ENCODE results near the gene IQCF5. TPM values are rescaled to one million over a fixed set of nuclear protein-coding genes. Genes with fewer than 3 reads are reported as not detected.

IQCF5 gene
- total and polyA plus RNA-seq, 2 experiments from 2014 or later = not detected

DNA sequence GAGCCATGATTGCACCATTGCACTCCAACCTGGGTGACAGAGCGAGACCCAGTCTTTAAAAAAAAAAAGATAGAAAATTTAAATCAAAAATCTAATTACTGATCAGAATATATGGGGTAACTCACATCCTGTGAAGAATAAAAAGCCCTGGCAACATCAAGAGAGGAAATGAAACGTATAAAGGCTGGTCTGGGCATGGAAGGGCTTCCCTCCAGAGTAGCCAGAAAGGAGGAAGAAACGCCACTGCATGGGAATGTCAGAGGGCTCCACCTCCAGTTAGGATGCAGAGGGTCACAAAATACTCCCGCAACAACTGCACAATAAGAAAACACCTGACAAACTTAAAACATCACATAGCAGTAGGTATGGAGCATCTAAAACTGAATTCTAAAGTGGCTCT lies 32.6 kb upstream of the IQCF5 start (continued):
- no peak for TF ChIP-seq NANOG (IDR thresholded peaks at IDR 0.05; ENCODE audit: borderline replicate concordance)
- no peak for TF ChIP-seq JUNB (IDR thresholded peaks at IDR 0.05; ENCODE audit: unreplicated experiment)
- TF ChIP-seq STAT1 (IDR thresholded peaks at IDR 0.05; ENCODE audit: unreplicated experiment) = no peak
- no peak for TF ChIP-seq ZNF114 (CRISPR knock-in tag; IDR thresholded peaks at IDR 0.05)
- no peak for TF ChIP-seq CTCF (conservative IDR thresholded peaks at IDR 0.05; ENCODE audit: low read depth in 2 of 2)
- TF ChIP-seq POLR2AphosphoS5 (IDR thresholded peaks at IDR 0.05; ENCODE audit: low read depth) = no peak
- no peak for TF ChIP-seq REST (IDR thresholded peaks at IDR 0.05; ENCODE audit: unreplicated experiment)
- TF ChIP-seq, protein P1, sequence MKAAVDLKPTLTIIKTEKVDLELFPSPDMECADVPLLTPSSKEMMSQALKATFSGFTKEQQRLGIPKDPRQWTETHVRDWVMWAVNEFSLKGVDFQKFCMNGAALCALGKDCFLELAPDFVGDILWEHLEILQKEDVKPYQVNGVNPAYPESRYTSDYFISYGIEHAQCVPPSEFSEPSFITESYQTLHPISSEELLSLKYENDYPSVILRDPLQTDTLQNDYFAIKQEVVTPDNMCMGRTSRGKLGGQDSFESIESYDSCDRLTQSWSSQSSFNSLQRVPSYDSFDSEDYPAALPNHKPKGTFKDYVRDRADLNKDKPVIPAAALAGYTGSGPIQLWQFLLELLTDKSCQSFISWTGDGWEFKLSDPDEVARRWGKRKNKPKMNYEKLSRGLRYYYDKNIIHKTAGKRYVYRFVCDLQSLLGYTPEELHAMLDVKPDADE (IDR thresholded peaks at IDR 0.05) = no peak
- TF ChIP-seq ZNF331 (CRISPR knock-in tag; IDR thresholded peaks at IDR 0.05; ENCODE audit: low read depth) = no peak
- no peak for TF ChIP-seq EZH2phosphoT487 (IDR thresholded peaks at IDR 0.05; ENCODE audit: unreplicated experiment)

- H4K20me1 ChIP-seq (replicated peaks; ENCODE audit: insufficient read depth) = no peaks in the 10 kb centered on the region
- Mint-ChIP-seq H3K27ac (no peak overlapping the region; the same call in 1 of the 2 replicates), H3K36me3 (ENCODE audit: low read depth) (peaks cover 14% of the 10 kb centered on the region; the same call in 2 of the 3 replicates), H3K4me1 (peaks cover 9% of the 10 kb centered on the region; the same call in 2 of the 3 replicates), H3K9me3 (peaks cover 44% of the 10 kb centered on the region), H3K4me3 (no peak overlapping the region), H3K27me3 (ENCODE audit: insufficient read depth, low read depth, poor library complexity) (peaks cover 15% of the 10 kb centered on the region)
- H3K27me3 ChIP-seq (ENCODE audit: insufficient read depth) = no peaks in the 10 kb centered on the region
- H3K9me2 ChIP-seq (ENCODE audit: insufficient read depth) = no peaks in the 10 kb centered on the region; the same call in 1 of the 2 replicates
- no peaks in the 10 kb centered on the region; the same call in 1 of the 2 replicates for H3K36me3 ChIP-seq (ENCODE audit: insufficient read depth)
- no peak overlapping the region for H3K4me2 ChIP-seq
- no peaks in the 10 kb centered on the region for H3K79me2 ChIP-seq (replicated peaks; ENCODE audit: insufficient read depth)
- no peak overlapping the region for H3K27ac ChIP-seq (ENCODE audit: low read depth)
- H3K4me3 ChIP-seq = no peak overlapping the region
- DNase-seq (ENCODE audit: low spot score) = no peak
- H3F3A ChIP-seq (replicated peaks; ENCODE audit: low read depth) = no peaks in the 10 kb centered on the region
- peaks cover 7% of the 10 kb centered on the region; the same call in 1 of the 2 replicates for H3K4me1 ChIP-seq (ENCODE audit: insufficient read depth)
- no peak overlapping the region for H2AFZ ChIP-seq
- no peak for ATAC-seq
- TF ChIP-seq NANOG (IDR thresholded peaks at IDR 0.05; ENCODE audit: borderline replicate concordance) = no peak
- TF ChIP-seq, protein P2, sequence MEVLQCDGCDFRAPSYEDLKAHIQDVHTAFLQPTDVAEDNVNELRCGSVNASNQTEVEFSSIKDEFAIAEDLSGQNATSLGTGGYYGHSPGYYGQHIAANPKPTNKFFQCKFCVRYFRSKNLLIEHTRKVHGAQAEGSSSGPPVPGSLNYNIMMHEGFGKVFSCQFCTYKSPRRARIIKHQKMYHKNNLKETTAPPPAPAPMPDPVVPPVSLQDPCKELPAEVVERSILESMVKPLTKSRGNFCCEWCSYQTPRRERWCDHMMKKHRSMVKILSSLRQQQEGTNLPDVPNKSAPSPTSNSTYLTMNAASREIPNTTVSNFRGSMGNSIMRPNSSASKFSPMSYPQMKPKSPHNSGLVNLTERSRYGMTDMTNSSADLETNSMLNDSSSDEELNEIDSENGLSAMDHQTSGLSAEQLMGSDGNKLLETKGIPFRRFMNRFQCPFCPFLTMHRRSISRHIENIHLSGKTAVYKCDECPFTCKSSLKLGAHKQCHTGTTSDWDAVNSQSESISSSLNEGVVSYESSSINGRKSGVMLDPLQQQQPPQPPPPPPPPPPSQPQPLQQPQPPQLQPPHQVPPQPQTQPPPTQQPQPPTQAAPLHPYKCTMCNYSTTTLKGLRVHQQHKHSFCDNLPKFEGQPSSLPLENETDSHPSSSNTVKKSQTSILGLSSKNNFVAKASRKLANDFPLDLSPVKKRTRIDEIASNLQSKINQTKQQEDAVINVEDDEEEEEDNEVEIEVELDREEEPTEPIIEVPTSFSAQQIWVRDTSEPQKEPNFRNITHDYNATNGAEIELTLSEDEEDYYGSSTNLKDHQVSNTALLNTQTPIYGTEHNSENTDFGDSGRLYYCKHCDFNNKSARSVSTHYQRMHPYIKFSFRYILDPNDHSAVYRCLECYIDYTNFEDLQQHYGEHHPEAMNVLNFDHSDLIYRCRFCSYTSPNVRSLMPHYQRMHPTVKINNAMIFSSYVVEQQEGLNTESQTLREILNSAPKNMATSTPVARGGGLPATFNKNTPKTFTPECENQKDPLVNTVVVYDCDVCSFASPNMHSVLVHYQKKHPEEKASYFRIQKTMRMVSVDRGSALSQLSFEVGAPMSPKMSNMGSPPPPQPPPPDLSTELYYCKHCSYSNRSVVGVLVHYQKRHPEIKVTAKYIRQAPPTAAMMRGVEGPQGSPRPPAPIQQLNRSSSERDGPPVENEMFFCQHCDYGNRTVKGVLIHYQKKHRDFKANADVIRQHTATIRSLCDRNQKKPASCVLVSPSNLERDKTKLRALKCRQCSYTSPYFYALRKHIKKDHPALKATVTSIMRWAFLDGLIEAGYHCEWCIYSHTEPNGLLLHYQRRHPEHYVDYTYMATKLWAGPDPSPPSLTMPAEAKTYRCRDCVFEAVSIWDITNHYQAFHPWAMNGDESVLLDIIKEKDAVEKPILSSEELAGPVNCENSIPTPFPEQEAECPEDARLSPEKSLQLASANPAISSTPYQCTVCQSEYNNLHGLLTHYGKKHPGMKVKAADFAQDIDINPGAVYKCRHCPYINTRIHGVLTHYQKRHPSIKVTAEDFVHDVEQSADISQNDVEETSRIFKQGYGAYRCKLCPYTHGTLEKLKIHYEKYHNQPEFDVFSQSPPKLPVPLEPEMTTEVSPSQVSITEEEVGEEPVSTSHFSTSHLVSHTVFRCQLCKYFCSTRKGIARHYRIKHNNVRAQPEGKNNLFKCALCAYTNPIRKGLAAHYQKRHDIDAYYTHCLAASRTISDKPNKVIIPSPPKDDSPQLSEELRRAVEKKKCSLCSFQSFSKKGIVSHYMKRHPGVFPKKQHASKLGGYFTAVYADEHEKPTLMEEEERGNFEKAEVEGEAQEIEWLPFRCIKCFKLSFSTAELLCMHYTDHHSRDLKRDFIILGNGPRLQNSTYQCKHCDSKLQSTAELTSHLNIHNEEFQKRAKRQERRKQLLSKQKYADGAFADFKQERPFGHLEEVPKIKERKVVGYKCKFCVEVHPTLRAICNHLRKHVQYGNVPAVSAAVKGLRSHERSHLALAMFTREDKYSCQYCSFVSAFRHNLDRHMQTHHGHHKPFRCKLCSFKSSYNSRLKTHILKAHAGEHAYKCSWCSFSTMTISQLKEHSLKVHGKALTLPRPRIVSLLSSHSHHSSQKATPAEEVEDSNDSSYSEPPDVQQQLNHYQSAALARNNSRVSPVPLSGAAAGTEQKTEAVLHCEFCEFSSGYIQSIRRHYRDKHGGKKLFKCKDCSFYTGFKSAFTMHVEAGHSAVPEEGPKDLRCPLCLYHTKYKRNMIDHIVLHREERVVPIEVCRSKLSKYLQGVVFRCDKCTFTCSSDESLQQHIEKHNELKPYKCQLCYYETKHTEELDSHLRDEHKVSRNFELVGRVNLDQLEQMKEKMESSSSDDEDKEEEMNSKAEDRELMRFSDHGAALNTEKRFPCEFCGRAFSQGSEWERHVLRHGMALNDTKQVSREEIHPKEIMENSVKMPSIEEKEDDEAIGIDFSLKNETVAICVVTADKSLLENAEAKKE (CRISPR knock-in tag; IDR thresholded peaks at IDR 0.05) = no peak
- TF ChIP-seq CREB1 (CRISPR knock-in tag; IDR thresholded peaks at IDR 0.05; ENCODE audit: low read depth) = no peak
- no peak for TF ChIP-seq ZNF331 (CRISPR knock-in tag; IDR thresholded peaks at IDR 0.05; ENCODE audit: low read depth)
These were observed 28.8 kb upstream of the IQCF5 start for GRCh38 chr3:51904034-51904823.

All from GM23338 (cell line).